Measurements from ENCODE around the gene CIZ1.

DNA sequence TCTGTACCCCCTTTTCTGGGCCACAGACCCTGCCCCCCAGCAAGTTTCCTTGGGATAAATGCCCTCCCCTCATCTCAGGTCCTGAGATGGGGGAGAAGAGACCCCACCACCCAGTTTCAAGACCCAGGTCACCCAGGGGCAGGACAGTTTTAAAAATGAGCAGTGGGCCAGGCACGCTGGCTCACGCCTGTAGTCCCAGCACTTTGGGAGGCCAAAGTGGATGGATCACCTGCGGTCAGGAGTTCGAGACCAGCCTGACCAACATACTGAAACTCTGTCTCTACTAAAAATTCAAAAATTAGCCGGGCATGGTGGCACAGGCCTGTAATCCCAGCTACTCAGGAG is 69.9 kb downstream of the CIZ1 start:
- TF ChIP-seq, protein P1, sequence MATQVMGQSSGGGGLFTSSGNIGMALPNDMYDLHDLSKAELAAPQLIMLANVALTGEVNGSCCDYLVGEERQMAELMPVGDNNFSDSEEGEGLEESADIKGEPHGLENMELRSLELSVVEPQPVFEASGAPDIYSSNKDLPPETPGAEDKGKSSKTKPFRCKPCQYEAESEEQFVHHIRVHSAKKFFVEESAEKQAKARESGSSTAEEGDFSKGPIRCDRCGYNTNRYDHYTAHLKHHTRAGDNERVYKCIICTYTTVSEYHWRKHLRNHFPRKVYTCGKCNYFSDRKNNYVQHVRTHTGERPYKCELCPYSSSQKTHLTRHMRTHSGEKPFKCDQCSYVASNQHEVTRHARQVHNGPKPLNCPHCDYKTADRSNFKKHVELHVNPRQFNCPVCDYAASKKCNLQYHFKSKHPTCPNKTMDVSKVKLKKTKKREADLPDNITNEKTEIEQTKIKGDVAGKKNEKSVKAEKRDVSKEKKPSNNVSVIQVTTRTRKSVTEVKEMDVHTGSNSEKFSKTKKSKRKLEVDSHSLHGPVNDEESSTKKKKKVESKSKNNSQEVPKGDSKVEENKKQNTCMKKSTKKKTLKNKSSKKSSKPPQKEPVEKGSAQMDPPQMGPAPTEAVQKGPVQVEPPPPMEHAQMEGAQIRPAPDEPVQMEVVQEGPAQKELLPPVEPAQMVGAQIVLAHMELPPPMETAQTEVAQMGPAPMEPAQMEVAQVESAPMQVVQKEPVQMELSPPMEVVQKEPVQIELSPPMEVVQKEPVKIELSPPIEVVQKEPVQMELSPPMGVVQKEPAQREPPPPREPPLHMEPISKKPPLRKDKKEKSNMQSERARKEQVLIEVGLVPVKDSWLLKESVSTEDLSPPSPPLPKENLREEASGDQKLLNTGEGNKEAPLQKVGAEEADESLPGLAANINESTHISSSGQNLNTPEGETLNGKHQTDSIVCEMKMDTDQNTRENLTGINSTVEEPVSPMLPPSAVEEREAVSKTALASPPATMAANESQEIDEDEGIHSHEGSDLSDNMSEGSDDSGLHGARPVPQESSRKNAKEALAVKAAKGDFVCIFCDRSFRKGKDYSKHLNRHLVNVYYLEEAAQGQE (IDR thresholded peaks at IDR 0.05; ENCODE audit: insufficient read depth in 1 of 2, low read depth in 2 of 2, low read length in 1 of 2), result no peak
- TF ChIP-seq, protein P2, sequence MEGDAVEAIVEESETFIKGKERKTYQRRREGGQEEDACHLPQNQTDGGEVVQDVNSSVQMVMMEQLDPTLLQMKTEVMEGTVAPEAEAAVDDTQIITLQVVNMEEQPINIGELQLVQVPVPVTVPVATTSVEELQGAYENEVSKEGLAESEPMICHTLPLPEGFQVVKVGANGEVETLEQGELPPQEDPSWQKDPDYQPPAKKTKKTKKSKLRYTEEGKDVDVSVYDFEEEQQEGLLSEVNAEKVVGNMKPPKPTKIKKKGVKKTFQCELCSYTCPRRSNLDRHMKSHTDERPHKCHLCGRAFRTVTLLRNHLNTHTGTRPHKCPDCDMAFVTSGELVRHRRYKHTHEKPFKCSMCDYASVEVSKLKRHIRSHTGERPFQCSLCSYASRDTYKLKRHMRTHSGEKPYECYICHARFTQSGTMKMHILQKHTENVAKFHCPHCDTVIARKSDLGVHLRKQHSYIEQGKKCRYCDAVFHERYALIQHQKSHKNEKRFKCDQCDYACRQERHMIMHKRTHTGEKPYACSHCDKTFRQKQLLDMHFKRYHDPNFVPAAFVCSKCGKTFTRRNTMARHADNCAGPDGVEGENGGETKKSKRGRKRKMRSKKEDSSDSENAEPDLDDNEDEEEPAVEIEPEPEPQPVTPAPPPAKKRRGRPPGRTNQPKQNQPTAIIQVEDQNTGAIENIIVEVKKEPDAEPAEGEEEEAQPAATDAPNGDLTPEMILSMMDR (IDR thresholded peaks at IDR 0.05), result no peak
- no peak for TF ChIP-seq POLR2AphosphoS5 (IDR thresholded peaks at IDR 0.05; ENCODE audit: low read depth, low read length)
